ENCODE results near the gene FCHSD2. TPM values are rescaled to one million over a fixed set of nuclear protein-coding genes. Genes with fewer than 3 reads are reported as not detected.

The FCHSD2 gene
- total and polyA plus RNA-seq, 2 of the 13 experiments (the other 11 are each of a cell fraction or from before 2014, with no cell fraction given): 20.5 to 24.8 TPM

GRCh38 chr11:72896431-72896830 lies 245.7 kb downstream of the FCHSD2 start:
- TF ChIP-seq HMG20A (CRISPR knock-in tag; IDR thresholded peaks at IDR 0.05; ENCODE audit: borderline replicate concordance) (no peak), RBM22 (optimal IDR thresholded peaks at IDR 0.05; ENCODE audit: low read length) (peak; percentile 30)
- no peak overlapping the region for H3K4me3 ChIP-seq (replicated peaks in 1 of 3; ENCODE audit: insufficient read depth in 1 of 3, low read depth in 2 of 3, low read length in 3 of 3)
- no peaks in the 10 kb centered on the region for H4K20me1 ChIP-seq (ENCODE audit: insufficient read depth, low read length)
- no peaks in the 10 kb centered on the region for H3K4me1 ChIP-seq (ENCODE audit: insufficient read depth, low read length)
- FAIRE-seq (no peak), ATAC-seq (no peak), DNase-seq (ENCODE audit: low spot score) (no peak)
- WGBS (ENCODE audit: low lambda C conversion rate): 100% methylated on average over 1 of the region's 1 CpG
- no peaks in the 10 kb centered on the region for H3K79me2 ChIP-seq (ENCODE audit: insufficient read depth, low read length)
- intact Hi-C loops (cut with micrococcal nuclease; ENCODE audit: unreplicated experiment) (no loop called here), in situ Hi-C loops (cut with HindIII; ENCODE audit: extremely low pct_ligation_motif_present, low pct_unique_long_range_greater_than_20kb) (no loop called here)
- H3K36me3 ChIP-seq (replicated peaks in 1 of 2; ENCODE audit: control insufficient read depth in 1 of 2, insufficient read depth in 2 of 2, low read length in 2 of 2): peaks cover 4 to 21% of the 10 kb centered on the region in 2 experiments; a peak in 4 of 5 replicates
- no peak overlapping the region for H3K9ac ChIP-seq (ENCODE audit: insufficient read depth, low read depth, low read length)
- H3K4me2 ChIP-seq (ENCODE audit: low read depth, low read length): no peak overlapping the region
- no peak overlapping the region for H2AFZ ChIP-seq (ENCODE audit: low read length)
- no TSS peak for BruUV-seq (replicated peaks)
- H3K9me3 ChIP-seq (ENCODE audit: low read length): no peaks in the 10 kb centered on the region
- H3K27ac ChIP-seq (ENCODE audit: extremely low read length, insufficient read depth, low read length): no peak overlapping the region
- ChIA-PET POLR2A (no interaction called here), CTCF (ENCODE audit: low intra/inter-chr PET ratio, low total read pairs) (no interaction called here)
- no peaks in the 10 kb centered on the region for H3K27me3 ChIP-seq (ENCODE audit: control insufficient read depth in 1 of 2, insufficient read depth in 2 of 2, low read length in 2 of 2)

- CTCF ChIA-PET (ENCODE audit: low intra/inter-chr PET ratio, low total read pairs): no interaction called here
- DNase-seq (ENCODE audit: low spot score): no peak
- no peaks in the 10 kb centered on the region for H3K27me3 ChIP-seq (ENCODE audit: control insufficient read depth in 1 of 2, insufficient read depth in 2 of 2, low read length in 2 of 2)
- no TSS peak for BruUV-seq (replicated peaks)
- TF ChIP-seq THRA (CRISPR knock-in tag; IDR thresholded peaks at IDR 0.05; ENCODE audit: borderline replicate concordance): no peak
- no peak for TF ChIP-seq ATM (IDR thresholded peaks at IDR 0.05; ENCODE audit: borderline replicate concordance)
- H3K27ac ChIP-seq (ENCODE audit: extremely low read length, insufficient read depth, low read length): no peak overlapping the region
- no peaks in the 10 kb centered on the region for H3K4me1 ChIP-seq (ENCODE audit: insufficient read depth, low read length)
- H3K9ac ChIP-seq (ENCODE audit: insufficient read depth, low read depth, low read length): no peak overlapping the region
- POLR2A ChIA-PET: interaction anchor here (1.1 kb wide), 1 partner anchor 252 kb away, joined by 3 read pairs; the partner anchor contains the start of gene FCHSD2
- ATAC-seq: no peak
- WGBS (ENCODE audit: low lambda C conversion rate): 100% methylated on average over 2 of the region's 2 CpGs
- H3K4me3 ChIP-seq (replicated peaks in 1 of 3; ENCODE audit: insufficient read depth in 1 of 3, low read depth in 2 of 3, low read length in 3 of 3): no peak overlapping the region
- H3K79me2 ChIP-seq (ENCODE audit: insufficient read depth, low read length): no peaks in the 10 kb centered on the region
- FAIRE-seq: no peak
- intact Hi-C loops (cut with micrococcal nuclease; ENCODE audit: unreplicated experiment) (no loop called here), in situ Hi-C loops (cut with HindIII; ENCODE audit: extremely low pct_ligation_motif_present, low pct_unique_long_range_greater_than_20kb) (no loop called here)
- no peaks in the 10 kb centered on the region for H3K9me3 ChIP-seq (ENCODE audit: low read length)
- H4K20me1 ChIP-seq (ENCODE audit: insufficient read depth, low read length): no peaks in the 10 kb centered on the region
- H3K4me2 ChIP-seq (ENCODE audit: low read depth, low read length): no peak overlapping the region
- H3K36me3 ChIP-seq (replicated peaks in 1 of 2; ENCODE audit: control insufficient read depth in 1 of 2, insufficient read depth in 2 of 2, low read length in 2 of 2): peaks cover 11 to 46% of the 10 kb centered on the region in 2 experiments
- no peak overlapping the region for H2AFZ ChIP-seq (ENCODE audit: low read length)
Measured at GRCh38 chr11:72890881-72891280, 251.2 kb downstream of the FCHSD2 start.
